ENCODE data around the gene STAT1.
"Not testable (repeated sequence)": the region's sequence is repeated elsewhere in the genome, so short reads cannot be mapped to it uniquely, and the experiment has no call there.

Gene STAT1

DNA sequence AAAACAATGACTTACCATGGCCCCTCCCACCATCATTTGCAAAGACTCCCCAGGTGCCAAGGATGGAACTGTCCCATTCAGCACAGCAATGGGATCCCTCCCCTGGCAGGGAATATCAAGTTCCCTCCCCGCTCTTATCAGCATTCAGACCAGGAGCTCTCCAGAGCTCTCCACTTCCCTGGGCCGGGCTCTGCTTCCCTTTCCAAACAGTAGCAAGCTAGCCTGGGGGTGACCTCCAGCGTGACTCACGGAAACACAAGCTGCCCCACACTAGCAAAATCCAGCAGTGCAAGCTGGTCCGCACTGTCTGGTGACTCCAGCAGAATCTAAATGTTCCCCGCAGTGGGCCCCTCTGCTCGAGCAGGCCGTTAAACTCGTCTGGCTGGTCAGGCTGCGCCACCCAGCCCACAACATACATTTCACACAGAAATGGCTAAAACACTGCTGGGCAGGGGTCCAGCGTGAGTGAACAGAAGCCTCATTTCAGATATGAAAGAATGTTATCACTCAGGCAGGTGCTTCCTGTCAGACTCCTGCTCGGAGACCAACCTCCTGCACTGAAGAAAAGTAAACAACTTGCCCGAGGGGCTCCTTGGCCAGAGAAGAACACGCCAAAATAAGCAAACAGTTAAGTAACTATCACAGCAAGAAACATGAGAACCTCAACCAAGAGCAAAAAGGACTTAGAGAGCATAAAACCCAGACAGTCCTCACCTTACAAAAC is 33.9 kb downstream of the STAT1 start:
- DNase-seq = no peak

DNA sequence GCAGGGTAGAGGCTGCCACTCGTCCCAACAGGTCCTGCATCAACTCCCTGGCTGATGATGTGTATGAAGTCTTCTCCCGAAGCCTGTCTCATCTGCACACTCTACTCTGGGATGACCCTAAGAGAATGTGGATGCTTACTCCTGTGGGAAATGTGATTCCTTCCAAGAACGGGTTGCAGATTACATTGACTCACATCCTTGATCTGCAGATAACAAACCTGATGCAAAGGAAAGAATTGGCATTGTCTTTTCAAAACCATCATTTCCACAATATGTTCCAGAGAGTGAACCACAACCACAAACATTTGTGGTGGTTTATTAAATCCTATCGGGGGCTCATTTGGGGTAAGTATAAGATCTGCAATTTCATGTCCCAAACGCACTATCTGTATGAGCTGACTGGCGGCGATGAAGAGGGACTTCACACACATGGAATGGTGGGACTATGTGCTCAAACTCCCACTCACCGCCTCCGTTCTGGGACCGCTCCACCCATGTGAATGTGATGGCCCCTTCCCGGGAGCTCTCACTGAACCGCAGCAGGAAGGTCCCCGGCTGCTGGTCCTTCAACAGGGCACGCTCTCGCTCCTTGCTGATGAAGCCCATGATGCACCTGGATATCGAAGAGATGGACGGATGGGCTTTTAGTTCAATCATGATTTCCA is 35.5 kb downstream of the STAT1 start:
- no peak for DNase-seq

DNA sequence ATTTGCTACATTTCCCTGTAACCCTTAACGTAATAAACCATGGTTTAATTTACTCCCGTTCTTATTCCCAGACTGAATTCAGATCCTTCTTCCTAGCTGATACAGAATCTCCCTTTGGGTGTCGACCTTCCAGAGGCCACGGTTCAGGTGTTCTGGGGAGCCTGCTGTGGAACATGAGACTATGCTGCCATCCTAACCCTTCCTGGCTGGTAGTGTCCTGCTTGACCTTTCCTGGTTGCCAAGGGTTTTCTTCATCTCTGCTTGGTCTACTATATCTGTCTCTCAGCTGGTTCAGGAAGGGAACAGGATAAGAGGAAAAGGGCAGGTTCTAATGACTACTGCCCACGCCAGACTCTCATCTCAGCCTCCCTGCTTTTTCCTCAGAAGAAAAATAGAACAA is 36.5 kb downstream of the STAT1 start:
- DNase-seq = no peak

DNA sequence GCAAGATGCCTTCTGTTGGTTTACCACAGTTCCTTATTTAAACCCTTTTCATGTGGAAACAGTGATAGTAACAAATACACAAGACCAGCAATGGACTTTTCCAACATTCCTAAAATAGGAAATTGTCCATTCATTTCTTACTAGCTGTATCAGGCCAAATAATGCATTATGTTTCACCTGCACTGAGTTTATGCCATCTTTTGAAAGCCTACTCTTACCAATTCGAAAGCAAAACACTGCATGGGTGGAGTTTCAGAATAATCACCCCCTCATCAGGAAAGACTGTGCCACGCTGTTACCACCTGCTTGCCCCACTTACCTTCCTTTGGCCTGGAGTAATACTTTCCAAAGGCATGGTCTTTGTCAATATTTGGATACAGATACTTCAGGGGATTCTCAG is 37.5 kb downstream of the STAT1 start:
- no peak for DNase-seq

DNA sequence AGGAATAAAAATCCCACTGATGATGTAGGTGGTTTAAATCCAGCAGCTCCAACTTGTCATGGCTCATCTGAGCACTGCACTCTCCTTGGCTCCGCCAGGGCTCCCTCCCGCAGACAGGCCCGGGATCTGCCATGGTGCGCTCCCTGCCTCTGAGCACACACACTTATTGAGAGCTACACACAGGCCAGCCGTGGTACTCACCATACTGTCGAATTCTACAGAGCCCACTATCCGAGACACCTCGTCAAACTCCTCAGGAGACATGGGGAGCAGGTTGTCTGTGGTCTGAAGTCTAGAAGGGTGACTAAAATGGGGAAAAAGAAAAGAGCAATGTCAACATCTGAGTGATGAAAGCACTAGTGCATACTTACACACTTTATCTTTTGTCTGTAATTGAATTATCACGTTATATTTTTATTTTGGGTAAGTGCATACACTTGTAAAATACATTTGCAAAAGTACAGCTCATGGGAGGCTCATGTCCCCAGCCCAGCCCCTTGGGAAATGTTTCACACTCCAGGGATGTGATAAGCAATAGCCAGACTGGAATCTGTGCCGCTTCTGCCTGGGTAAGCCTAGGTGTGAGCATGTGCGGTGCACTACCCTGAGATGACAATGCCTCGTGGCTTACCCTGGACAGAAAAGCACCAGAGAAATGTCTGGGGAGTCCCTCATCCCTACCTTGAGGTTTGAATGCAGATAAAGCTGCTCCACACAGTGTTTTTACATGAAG is 39.2 kb downstream of the STAT1 start:
- no peak for DNase-seq

DNA sequence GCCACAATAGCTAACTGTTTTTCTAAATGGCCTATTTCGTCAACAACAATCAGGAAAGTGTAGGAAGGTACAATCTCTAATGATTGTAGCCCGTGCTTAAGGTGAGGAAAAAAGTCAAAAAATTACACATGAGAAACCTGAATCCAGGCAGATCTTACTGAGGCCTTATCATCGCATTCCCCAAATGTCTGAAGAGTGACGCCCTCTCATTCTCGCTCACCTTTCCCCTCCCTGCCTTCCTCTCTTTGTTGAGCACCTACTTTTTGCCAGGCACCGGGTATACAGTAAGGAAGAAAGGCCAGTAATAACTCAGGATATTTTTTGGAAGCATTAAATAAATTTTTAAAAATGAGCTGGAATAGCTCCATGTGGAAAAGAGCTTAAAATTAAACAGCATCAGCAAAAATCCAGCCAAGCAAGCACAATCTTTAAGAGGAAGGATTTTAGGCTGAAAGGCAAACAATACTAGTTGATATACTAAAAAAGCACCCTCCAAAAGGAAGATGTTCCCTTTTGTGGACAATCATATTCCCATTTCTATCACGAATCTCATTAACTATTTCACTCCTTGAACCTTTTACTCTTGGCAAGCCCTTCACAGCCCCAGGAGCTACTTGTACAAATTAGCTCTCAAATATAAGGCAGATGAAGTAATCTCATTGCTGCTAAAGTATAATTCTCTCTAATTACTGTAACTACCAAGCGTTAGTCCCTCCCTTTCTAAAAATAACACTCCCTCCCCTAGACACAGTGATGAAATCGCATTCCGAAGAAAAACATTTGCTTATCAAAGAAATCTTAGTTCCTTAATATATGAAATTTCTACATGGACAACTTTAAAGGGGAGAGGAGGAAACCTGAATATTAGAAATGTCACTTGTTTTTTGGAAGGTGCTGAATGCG is 40.0 kb downstream of the STAT1 start:
- no peak for DNase-seq

DNA sequence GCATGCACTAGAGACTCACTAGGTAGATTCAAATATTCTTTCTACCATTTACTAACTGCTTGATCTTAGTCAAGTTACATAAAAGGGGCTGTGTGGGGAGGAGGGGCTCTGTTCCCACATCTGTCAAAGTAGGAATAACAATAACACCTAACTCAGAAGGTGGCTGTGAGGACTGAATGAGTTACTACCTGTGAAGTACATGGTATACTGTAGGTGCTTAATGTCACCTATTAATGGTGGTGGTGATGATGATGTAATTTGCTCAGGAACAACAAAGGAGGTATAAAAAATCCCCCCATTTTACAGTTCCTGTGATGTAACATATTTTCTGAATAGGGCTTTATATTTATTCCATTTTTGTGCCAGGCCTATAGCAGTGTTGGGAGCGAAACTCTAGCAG is 40.7 kb downstream of the STAT1 start:
- DNase-seq = no peak

DNA sequence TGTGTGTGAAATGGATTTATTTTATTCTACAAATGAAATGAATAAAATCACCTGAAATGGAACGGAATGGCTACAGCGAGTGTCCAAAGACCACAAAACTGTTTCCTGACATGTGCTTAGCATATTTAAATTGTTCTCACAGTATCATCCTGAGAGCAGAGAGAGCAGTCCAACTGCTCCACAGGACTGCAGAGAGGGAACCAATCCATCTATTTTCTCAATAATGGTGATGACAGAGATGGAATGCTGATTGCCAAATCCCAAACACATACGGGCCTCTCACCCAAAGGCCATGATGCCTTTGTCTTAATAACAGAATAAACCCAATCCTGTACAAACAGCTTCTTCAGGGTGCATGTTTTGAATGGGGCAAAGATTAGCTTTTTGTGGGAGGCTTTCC is 41.1 kb downstream of the STAT1 start:
- no peak for DNase-seq

DNA sequence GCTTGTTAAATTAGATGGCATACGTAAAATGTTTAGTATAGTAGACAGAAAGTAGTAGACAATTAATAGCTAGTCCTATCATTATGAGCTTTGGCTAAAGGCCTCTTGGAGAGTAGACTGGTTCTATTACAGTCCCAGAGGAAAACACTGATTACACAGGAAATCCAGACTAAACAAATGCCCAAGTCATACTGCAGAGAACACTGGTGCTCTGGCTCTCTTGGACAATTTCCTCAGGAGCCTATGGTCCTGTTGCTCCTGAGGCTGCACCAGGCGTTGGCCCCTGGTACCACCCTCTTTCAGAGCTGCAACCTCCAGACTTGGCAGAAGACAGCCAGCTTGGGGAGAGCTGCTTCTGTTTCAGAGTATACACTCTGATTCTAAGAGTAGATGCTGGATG is 41.8 kb downstream of the STAT1 start:
- DNase-seq = no peak

DNA sequence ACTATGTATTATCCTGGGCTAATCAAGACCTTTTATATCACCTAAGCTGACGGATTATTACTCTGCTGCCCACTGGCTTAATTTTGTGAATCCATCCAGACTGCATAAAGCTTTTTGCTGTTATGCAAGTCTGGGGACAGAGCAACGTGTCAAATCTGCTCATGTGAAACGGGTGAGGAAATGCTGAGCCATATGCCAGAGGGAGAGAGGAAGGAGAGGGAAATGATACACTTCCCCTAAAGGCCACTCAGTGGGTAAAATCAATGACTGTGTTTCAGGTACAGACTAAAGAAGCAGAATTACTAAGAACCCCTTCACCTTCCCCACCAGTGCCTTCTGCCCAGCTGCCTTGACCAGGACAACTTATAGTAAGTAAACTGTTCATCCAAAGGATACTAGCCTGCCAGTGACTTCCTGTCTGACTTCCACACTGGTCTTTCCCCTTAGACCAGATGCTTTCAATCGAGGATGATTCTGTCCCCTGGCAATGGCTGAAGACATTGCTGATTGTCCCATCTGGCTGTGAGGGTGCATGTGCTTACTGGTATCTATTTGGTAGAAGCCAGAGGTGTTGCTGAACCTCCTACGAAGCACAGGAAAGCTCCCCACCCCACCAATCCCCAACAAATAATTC is 43.0 kb downstream of the STAT1 start:
- no peak for DNase-seq

DNA sequence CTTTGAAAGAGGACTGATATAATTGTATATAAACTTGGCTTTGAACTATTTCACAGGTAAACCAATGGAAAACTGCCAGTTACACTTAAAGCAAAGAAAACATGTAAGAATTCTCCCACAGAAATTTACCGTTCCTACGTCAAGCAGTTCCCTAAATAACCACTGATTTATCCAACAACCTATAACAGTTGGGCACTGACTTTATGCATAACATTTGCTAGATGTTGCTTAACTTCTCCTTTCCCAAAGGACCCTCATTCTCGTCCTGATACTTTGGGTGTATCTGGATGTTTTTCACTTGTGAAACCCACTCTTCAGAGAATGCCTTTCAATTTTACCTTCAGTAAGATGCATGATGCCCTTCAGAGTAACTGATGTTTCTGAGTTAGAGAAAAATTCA is 43.8 kb downstream of the STAT1 start:
- DNase-seq = no peak

DNA sequence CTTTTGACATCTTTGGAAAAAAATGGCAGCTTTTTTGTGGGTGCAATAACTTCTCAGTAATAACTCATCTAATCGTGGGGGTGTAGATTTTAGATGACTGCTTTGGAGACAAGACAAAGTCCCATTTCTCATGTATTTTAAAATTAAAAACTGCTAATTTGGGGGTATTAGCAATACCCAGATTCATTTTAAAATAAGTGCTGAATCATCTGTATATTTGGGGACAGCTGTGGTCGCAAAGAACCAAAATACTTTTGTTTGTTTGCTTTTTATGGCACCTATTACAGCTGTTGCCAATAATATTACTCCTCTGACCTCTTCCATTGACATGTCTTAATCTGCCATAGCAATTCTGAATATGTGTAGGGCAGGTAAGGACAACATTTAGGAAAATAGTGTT is 45.4 kb downstream of the STAT1 start:
- no peak for DNase-seq

DNA sequence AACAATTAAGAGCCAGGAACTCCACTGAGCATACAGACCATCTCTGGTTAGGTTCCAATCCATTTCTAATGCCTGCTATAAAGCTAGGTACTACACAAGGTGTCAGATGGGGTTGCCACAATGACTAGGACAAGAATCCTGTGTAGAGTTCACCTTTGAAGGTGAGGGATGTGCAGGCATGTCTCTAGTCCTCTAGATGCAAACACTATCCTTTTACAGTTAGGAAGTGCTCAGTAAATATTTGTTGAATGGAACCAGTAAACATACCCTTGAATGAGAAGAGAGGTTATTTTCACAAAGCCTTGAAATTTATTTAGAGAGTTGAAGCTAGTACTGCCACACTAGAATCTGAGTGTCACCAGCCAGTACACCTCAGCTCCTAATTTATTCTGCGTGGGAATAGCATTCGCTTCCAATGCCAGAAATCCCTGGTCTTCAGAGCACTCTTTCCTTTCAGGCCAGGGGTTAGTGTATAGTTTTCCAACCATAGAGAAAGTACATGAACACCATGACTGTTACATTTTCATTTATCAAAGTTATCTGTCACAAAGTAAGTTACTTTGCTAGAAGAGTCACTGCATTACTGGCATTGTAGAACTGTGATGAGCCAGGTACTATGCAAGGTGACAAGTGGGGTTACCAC is 48.3 kb downstream of the STAT1 start:
- DNase-seq = no peak

DNA sequence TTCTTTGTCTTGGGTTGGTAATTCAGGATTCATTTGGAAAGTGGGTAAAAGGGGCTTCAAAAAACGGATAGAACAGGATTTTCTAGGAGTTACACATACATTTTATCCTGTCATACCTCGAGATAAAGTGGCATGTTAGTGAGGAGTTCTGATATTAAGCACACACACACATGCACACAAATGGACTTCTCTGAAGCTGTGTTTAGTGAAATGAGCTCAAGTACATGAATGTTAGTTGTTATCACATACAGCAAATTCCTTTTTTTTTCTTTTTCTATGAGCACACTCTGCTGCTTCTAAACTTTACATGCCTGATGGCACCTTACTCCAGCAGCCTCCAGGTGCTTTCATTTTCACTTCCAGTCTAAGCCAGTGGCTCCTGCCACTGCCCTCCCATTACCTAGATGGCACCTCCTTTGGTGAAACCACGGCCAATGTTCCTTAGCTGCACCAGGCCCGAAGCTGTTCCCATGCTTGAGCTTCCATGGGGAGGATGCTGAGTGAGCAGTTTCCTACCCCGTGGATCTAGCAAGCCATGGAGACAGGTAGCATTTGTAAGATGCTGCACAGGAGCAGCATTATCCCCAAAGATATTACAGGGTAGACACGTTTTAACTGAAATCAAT is 49.7 kb downstream of the STAT1 start:
- DNase-seq = no peak

DNA sequence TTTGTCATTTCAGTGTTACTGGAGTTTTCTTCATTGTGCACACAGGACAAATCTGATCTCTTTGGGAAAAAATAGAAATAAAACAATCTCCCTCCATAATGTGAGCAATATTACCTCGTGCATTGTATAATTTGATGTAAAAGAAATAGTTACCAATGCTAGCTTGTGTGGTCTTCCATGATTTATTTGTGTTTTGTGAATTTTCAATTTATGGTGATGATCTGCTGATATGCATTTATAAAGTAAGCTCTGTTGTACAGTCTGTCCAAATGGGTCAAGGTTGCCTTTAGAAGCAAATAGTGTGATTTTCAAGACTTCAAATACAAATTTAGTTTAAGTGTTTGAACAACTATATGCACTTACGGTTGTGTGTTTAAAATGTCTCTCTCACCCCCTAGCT is 50.9 kb downstream of the STAT1 start:
- no peak for DNase-seq

DNA sequence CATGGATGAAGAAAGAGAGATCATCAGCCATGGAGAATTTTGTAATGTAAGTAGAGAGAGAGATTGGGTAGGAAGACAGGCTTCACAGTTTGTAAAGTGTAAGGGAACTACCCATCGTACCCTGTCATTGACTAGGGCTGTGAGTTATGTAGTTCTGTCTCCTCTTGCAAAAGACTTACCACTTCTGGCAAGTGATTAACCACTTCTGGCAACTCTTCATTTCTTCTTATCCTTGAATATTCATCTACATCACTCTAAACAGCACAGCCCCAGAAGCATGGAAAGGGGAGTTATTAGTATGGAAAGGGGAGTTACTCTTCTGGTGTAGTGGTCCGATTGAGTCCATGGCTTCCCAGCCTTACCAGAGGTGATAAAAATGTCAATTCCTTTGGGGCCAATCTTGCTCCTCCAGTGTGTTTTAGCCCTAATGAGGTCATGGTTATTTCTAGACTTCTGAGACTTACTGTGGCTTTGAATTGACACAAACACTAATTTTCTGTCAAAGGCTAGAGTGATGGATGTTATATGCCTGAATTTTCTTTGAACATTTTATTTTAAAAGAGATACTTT is 52.0 kb downstream of the STAT1 start:
- no peak for DNase-seq

DNA sequence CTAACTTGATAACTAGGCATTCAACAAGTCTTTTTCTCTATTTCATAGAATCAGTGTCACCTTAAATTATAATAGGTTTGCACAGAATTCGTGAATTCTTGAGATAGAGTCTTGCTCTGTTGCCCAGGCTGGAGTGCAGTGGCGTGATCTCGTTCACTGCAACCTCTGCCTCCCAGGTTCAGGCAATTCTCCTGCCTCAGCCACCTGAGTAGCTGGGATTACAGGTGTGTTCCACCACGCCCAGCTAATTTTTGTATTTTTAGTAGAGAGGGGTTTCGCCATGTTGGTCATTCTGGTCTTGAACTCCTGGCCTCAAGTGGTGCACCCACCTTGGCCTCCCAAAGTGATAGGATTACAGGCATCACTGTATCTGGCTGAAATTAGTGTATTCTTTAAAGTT is 52.9 kb downstream of the STAT1 start:
- DNase-seq = not testable (repeated sequence)

DNA sequence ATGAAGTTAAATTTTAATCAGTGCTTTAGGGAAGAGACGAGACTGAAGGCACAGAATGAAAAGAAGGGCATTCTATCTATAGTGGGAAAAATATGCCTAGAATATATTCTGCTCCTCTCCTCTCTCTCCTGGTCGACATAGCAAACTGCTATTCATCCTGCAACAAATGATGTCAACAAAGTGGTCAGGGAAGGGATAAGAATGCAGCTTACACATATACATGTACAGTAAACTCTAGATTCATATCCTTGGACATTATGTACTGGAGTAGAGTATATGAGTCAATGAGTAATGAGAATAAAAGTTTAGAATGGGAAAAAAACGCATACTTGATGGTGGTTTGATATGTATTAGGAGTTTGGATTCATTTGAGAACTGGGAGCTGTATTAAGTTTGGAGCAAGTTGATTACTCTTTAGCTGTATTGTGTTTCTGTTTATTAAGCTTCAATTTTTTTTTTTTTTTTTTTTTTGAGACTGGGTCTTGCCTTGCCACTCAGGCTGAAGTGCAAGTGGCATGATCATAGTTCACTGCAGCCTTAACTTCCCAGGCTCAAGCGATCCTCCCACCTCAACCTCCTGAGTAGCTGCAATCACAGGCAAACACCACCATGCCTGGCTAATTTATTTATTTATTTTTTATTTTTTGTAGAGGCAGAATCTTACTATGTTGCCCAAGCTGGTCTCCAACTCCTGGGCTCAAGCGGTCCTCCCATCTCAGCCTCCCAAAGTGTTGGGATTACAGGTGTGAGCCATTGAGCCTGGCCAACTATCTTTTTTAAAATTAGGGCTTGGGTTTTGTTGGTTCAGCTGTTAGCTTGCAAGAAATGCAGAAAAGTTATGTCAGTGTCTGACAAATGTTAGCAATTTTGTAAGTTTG is 53.8 kb downstream of the STAT1 start:
- no peak for DNase-seq

DNA sequence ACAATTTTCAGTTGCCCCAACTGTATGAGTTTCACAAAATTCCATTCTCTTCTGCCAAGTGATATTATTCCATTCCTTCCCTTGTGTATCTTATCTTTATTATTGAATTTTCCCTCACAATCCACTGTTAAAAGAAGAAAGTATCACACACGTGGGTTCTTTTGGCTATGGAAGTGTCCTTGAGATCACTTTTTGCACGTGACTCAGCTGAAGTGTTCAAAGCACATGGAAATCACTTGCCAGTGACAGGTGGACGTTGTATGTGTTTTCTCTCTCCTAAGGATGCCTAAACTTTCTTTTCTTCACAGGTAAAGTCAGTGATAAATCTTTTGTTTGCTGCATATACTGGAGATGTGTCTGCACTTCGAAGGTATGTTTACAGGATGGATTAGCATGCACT is 60.7 kb downstream of the STAT1 start:
- no peak for DNase-seq

DNA sequence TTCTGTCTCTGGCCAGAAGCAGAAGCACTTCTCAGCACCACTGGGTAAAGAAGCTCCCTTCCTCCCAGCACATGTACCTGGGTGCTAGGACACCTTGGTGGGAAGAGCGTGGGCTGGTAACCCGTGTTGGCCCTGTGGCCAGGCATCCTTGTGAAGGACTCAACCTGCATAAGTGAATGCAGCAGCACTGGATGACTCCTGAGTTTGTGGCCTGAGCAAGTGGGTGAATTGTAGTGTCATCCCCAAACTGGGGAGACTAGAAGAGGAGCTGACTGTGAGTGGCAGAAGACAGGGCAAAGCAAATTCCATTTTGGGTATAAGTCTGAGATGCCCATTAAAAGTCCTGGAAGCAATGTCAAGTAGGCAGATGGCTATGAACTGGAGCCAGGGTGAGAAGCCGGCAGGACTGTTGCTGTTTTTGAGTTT is 63.4 kb downstream of the STAT1 start:
- DNase-seq = no peak
